HG03159 (cell line): Measurements from ENCODE around the gene USP7.

Source experiments
- ATAC-seq: cut with Tn5 transposase; IDR thresholded peaks from one replicate; pipeline ENCODE4 v1.9.1; 2021; ENCODE audit warnings: mild to moderate bottlenecking, moderate library complexity; ENCODE audit not compliant: unreplicated experiment

The USP7 gene

DNA sequence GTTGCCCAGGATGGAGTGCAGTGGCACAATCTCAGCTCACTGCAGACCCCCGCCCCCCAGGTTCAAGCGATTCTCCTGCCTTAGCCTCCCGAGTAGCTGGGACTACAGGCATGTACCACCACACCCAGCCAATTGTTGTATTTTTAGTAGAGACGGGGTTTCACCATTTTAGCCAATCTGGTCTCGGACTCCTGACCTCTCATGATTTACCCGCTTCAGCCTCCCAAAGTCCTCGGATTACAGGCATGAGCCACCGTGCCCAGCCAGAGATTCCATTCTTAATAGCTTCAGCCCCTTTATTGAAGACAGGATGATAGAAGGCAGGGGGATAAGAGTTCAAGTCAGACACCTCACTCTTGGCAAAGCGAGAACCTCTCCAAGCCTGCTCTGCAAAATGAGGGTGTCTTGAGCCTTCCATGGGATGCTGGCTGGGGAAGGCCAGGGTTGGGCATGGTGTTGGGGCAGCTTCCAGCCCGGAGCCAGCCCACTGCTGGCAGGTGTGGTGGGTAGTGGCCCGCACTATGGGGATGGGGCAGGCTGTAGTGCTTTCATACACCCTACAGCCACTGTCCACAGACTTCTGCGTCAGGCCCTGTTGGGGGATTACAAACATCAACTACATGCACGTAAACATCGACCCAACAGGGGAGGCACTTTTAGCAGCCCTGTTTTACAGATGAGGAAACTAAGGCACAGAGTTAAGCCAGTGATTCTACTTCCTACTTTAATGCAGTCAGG, 98.4 kb downstream of the USP7 start:
- ATAC-seq: no peak

DNA sequence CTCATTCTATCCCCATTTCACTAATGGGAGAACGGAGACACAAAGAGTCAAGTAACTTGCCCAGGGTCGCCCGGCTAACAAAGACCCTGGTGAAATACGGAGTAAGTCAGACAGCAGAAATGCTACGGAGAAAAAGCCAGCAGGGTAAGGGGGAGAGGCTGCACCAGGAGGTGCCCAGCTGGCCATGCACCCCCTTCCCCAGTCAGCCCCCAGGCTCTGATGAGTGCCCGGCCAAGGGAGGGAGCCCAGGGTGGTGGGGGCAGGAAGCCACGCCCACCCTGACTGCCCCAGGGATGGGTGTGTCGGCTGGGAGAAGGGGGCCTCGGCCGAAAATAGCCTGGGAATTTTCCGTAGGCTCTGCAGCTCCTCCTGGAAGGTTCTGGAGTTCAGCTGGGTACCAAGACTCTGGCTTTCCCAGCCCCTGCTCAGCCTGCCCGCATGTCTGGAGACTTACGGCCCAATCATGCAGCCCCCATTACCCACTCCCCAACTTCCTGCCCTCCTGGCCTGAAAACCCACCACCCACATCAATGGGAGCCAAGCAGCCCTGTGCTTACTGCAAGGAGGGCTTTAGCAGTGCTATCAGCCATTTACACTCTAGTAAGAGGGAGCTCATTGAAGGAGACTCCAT, 99.1 kb downstream of the USP7 start:
- no peak for ATAC-seq

DNA sequence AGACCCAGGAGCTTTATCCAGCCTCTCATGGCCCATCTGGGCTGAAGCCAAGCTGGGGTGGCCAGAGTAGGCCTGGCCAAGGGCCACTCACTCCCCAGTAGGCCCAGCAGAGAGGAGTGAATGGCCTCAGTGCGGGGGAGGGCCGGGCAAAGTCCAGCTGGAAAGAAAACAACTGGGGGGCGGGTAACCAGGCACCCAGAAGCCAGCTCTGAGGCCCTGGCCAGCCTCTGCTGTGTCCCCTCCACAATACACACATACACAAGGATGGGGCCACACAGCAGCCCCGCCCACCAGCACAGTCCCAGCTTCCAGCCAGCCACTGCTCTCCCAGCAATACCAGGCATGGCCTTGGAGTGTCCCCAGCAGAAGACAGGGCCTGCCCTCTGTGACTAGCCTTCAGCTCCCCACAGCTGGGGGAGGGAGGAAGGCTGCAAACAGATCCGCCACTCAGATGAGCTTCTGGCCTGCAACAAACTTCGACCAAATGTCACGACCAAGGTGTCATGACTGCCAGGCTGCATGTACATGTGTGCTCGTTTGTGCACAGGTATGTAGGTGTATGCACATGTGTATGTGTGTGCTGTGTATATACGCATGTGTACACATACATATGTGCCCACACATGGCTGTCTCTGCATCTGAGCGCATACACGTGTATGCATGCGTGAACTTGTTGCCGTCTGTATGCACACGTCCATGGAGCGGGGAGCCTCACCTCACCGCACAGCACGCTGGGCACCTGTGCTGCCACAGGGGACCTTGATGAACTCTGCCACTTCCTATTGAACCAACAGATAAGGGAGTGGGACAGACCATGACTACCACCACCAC, 99.9 kb downstream of the USP7 start:
- no peak for ATAC-seq

DNA sequence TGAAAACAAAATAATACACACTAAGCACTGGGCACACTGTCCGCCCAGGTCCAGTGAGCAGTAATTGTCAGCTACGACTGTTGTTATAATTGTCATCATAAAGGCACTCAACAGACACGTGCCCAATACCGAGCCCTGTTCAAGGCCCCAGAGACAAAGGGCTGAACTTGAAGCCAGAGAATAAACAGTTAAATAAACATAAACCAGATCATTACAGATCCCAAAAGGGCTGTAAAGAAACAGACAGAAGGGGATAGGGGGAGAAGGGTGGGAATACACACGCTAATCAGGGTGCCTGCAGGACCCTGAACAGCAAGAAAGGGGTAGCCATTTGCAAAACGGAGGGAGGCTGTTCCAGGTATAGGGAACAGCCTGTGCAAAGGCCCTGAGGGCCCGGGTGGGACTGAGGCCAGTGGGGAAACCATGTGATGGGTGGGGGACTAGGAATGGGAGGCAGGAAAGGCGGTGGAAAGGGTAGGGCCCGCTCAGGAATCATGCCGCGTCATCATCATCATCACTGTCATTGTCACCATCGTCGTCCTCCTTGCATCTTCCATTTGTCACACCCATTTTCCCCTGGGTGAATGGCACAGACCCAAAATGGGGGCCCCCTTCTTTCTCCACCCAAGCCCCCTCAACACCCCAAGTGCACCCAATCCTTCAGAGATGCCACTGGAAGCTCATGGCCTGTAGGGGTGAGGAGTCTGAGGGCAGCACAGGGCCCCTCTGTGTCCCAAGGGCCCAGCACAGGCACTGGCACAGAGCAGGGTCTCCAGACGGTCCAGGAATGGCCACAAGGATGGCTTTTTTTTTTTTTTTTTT, 101.2 kb downstream of the USP7 start:
- no peak for ATAC-seq

DNA sequence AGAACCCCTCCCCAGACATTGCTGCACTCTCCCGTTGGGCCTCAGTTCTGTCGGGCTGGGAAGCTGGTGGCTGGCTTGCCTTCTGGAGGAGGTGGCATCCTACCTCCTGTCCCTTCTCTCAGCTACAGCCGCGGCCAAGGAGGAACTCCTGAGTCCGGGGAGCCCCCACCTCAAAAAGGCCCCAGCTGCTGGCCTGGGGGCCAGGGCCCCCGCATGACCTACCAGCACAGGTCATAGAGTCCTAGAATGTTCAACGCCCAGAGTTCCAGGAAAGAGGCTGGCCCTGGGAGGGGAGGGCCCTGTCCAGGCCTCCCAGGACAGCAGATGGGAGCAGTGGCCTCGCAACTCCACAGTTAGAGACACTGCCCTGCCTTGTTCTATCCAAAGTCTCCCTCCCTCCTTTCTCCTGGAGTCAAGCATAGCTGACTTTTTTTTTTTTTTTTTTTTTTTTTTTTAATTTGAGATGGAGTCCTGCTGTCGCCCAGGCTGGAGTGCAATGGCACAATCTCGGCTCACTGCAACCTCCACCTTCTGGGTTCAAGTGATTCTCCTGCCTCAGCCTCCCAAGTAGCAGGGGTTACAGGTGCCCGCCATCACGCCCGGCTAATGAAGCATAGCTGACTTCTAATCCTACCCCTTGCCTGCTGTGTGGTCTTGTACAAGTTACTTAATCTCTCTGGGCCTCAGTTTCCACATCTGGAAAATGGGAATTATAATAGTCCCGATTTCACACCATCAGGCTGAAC, 102.0 kb downstream of the USP7 start:
- no peak for ATAC-seq

DNA sequence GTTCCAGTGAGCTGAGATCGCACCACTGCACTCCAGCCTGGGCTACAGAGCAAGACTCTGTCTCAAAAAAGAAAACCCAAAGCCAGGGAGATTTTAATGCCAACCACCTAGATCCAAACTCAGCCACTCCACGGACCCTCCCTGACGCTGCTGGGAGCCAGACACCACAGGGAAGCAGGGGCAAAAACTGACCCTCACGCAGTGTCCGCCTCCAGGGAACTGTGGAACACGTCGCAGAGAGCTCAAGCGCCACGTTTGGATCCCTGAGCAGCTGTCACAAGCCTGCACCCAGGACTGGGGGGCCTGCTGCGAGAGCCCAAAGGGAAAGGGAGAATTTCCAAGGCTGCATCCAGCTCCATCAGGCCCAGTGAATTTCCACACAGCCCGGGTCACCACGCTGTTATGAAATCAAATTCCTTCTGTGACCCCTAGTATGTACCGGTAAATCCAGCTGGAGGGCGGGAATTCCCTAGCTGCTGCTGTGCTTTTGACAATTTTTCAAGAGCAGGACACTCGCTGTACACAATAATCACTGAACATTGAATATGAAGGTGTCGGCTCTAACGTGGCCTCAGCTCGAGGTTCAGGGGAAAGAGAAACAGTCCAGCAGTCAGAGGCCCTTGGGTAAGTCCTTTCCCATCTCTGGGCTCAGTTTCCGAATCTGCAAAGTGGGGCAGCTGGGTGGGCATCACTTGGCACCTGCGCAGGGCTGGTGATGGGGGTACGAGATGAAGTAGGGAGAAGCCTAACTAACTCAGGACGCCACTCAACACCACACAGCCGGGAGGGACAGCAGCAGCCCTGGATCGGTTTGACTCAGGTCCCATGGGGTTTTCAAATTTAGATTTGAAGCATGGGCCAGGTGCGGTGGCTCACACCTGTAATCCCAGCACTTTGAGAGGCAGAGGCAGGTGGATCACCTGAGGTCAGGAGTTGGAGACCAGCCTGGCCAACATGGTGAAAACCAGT, 103.5 kb downstream of the USP7 start:
- no peak for ATAC-seq

DNA sequence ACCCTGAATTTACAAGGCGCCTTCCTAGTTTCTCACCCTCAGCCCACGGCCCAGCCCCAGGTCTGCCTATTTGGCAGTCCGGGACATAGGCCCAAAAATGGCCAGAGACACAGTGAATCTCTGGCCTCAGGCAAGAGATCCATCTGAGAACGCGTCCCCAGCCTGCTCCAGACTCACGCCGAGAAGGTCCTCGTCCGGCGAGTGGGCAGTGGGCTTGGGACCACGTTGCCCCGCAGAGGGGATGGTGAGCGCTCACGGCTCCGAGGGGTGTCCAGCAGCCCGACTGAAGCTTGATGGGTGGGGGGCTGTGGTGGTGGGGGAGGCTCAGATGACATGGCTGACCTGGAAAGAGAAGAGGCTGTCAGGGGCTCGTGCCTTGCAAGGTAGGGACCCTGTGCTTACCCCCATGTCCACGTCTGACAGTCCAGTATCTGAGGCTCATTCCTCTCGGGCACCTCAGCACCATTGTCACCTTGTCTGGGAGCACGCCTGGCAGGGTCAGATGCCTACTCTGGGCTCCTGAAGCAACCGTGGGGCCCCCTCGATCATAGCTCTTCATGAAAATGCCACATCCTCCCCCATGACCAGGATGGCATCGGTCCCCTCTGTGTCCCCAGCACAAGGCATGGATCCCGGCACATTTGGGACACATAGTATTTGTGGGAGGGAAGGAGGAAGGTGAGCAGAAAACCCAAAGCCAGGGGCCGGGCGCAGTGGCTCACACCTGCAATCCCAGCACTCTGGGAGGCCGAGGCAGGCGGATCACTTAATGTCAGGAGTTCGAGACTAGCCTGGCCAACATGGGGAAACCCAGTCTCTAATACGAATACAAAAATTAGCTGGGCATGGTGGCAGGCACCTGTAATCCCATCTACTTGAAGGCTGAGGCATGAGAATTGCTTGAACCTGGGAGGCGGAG, 104.5 kb downstream of the USP7 start:
- no peak for ATAC-seq

DNA sequence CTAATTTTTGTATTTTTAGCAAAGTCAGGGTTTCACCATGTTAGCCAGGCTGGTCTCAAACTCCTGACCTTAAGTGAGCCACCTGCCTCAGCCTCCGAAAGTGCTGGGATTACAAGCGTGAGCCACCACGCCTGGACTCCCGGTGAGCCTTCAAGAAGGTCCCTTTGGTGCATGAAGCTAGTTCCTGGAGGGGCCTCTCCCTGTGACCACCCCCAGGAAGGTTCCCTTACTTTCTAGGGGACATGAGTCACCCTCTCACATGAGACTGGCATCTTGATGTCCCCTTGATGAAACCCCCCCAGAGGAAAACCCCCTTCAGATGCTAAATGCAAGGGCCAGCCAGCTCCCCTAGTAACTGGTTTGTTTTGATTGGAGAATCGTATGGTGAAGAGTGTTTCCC, 107.7 kb downstream of the USP7 start:
- ATAC-seq: no peak

DNA sequence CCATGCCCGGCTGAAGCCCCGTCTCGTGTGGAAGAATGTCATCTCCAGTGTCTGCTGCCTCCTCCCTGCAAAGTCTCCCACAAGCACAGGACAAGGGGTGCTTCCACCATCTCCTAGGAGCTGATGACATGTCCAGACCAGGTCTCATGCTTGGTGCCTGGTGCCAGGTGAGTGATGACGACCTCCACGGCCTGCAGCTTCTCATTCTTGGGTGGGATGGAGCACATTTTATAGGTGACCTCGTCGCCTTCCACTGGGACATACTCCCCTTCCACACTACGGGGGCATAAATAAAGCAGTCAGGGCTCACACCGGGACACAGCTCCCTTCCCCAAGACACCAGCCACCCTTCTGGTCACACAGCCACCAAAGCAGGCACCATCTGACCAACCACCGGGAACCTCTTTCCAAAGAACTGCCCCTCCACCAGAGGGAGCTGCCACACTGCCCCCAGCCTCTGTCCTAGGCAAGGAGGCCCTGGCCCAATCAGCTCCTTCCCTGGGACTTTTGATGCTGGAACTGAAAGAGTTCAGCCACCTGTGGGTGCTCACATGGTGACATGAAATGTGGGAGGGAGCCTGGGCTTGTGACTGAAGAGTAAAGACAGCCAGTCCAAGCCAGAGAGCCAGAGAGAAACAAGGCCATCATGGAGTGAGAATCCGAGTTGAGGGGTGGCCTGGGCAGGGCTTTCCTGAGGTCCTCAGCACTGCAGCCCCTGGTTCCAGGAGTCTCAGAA, 108.5 kb downstream of the USP7 start:
- ATAC-seq: no peak

DNA sequence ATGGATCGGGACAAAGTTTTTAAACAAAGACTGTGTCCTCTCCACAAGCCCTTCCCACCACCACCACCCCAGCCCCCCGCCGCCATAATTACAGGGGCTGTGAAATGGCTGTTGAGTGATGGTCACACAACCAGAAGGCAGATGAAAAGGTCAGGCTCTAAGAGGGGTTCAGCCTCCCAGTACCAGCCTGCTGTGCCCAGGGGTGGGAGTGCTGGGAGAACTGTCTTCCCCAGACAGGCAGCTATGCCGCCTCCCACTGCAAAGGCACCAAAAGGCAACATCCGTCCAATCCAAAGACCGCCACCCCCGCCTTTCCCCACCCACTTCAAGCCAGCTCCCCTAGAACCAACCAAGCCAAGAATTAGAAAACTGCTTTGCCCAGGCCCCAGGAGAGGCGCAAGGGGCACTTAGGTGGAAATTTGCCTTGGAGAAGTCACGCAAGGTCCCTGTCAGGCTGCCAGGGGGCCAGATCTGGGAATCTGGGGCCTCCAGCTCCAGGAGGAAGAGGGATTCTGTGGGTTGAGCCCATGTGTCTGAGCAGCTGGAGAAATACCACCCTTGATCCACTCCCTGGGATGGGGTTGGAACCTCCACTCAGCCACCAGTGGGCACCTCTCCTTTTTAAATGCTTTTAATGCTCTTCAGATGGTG, 109.3 kb downstream of the USP7 start:
- no peak for ATAC-seq

DNA sequence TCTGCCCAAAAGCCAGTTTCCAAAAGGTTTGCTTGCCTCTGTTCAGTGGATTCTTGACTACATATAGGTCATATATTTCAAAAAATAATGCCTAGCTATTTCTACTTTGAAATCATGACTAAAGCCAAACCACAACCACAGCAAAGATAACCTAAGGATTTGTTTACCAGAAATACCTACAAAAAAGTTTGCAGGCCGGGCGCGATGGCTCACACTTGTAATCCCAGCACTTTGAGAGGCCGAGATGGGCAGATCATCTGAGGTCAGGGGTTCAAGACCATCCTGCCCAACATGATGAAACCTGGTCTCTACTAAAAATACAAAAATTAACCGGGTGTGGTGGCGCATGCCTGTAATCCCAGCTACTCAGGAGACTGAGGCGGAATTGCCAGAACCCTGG, 110.1 kb downstream of the USP7 start:
- no peak for ATAC-seq

DNA sequence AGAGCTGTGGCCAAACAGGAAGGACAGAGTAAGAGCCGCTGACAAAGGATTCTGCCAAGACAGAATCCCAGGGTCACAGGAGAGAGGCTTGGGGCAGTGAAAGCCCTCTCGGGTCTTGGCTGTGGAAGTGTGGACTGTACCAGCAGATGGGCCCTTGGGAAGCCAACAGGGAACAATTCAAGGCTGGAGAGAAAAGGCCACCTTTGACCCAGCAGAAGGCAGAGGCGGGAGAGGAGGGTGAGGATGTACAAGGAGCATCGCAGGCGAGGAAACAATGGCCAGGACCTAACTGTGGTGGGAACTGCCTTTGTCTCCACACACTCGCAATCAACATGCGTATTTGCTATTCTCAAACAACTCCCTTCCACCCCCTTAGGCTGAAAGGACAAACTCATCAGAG, 110.6 kb downstream of the USP7 start:
- no peak for ATAC-seq

DNA sequence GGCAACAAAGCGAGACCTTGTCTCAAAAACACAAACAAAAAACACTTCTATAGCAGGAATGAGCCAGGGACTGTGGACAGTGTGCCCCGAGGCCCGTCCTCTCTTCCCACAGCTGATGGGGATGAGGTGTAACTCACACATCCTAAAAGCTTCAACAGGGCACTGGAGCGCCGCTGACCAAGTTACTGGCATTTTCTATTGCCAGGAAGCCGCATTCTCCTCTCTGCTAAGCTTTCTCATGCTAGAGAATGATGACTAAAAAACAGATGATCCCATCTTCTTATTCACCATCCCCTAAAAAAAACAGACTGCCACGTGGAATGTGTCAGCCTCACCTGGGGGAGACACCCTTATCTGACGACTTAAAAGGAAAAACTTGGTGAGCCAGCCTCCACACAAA, 111.2 kb downstream of the USP7 start:
- no peak for ATAC-seq

DNA sequence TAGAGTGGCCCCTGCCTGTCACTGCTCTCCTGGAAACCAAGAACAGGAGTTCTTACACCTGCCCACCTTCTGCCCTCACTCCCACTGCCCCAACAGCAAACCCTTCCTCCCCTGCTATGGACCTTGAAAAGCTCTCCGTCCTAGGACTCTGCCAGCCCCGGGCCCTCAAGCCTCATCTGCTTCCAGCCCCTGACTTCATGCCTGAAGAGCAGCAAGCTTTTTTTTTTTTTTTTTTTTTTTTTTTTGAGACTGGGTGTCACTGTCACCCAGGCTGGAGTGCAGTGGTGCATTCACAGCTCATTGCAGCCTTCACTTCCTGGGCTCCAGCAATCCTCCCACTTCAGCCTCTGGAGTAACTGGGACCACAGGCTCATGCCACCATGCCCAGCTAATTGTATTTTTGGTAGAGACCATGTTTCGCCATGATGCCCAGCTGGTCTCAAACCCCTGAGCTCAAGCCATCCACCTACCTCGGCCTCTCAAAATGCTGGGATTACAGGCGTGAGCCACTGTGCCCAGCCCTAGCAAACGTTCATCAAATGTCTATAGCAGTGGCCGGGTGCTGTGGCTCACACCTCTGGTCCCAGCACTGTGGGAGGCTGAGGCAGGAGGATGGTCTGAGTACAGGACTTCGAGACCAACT, 111.8 kb downstream of the USP7 start:
- ATAC-seq: no peak

DNA sequence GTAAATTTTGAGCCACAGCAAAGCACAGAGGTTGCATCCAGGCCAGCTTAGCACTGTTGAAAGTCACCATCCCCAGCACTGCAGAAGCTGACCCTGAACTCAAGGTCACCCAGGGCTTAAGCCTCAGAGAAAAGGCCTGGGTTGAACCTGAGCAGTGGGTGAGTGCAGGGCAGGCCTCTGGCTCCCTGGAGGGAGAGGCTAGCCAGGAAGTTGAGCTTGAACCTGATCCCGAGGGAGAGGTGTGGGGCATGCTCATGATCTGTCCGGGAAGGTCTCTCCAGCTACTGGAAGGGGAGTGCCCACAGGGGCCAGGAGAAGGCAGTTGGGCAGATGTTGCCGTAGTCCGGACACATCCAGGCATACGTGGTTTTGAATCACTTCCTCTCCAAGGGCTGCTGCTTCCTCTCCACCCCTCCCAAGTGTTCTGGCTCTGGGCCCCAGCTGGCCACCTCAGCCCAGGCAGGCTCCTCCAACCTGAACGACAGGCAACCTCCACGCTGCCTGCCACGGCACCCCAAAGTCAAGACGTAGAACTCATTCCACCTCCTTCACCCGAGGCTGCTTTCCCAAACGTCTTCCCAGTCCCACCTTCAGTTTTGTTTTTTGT, 113.3 kb downstream of the USP7 start:
- ATAC-seq: no peak

DNA sequence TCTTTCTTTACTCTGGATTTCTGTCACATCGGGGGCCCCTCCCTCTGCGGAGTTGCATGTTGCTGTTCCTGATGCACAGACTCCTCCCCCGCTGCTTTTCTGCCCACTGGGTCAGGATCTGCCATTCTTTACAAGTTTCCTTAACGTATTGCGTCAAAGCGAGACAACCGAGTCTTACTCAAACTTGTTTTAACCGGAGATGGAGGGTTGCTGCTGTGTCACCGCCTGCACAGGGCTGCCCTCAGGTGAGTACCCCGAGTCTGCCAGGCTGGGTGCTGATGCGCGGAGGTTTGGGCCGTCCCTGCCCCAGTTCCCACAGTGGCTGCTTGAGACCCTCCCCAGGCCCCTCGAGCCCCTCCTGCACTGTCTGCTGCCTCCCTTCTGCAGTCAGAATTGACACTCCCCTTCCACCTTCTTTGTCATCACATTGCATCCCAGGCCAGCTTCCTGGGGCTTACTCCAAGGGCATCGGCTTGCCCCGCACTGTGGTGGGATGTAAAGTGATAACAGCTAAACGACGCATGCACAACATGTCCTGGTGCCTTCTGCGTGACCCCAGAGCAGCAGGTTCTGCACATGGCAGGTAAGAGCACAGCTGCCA, 114.2 kb downstream of the USP7 start:
- no peak for ATAC-seq
